OCI-LY3 (cell line): Measurements from ENCODE around the gene WDR3.

Source experiments
- EZH2phosphoT487 ChIP-seq: fragments of 200-600 bp; shearing (Covaris generic); IDR thresholded peaks from 2 replicates; pipeline ENCODE4 v1.6.1; 2018; ENCODE audit warnings: antibody characterized with exemption, mixed run types, low read depth
- TF ChIP-seq, protein P1 (sequence below): fragments of 200-600, 300-600 bp; sonication (generic); IDR thresholded peaks from 2 replicates; pipeline ENCODE4 v1.5.1; 2014; ENCODE audit warnings: antibody characterized with exemption, low read length, low read depth

- TF ChIP-seq, protein P1, sequence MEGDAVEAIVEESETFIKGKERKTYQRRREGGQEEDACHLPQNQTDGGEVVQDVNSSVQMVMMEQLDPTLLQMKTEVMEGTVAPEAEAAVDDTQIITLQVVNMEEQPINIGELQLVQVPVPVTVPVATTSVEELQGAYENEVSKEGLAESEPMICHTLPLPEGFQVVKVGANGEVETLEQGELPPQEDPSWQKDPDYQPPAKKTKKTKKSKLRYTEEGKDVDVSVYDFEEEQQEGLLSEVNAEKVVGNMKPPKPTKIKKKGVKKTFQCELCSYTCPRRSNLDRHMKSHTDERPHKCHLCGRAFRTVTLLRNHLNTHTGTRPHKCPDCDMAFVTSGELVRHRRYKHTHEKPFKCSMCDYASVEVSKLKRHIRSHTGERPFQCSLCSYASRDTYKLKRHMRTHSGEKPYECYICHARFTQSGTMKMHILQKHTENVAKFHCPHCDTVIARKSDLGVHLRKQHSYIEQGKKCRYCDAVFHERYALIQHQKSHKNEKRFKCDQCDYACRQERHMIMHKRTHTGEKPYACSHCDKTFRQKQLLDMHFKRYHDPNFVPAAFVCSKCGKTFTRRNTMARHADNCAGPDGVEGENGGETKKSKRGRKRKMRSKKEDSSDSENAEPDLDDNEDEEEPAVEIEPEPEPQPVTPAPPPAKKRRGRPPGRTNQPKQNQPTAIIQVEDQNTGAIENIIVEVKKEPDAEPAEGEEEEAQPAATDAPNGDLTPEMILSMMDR = no peak
- no peak for TF ChIP-seq EZH2phosphoT487
Measured at GRCh38 chr1:117921991-117922390, 7.5 kb upstream of the WDR3 start.
